Measurements from ENCODE around the gene NUBP2.

The NUBP2 gene

DNA sequence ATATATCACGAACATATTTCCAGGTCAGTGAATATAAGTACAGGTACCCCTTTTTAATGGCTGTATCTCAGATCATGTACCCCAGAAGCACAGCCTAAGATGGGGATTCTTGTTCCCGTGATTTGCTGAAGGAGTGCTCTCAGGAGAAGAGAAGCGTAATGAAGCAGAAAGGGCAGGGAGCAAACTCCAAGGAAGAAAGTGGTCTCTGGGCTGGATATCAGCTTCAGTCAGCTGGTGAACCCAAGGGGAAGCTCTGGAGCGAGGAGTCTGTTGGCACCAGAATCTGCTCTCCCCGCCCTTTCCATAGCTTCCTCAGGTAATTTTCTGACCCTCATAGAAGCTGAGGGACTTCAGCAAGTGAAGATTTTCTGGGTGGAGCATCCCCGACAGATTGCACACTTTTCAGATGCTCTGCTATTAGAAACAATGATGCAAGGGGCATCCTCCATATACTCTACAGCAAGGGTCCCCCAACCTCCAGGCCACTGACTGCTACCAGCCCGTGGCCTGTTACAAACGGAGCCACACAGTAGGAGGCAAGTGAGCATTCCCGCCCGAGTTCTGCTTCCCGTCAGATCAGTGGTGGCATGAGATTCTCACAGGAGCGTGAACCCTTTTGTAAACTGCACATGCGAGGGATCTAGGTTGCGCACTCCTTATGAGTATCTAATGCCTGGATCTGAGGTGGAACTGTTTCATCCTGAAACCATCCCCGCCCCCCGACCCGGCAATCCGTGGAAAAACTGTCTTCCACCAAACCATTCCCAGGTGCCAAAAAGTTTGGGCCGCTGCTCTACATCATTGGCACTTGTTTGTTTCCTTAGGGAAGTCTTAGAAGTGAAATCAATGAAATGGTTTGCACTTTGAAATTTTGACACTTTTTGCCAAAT lies 48.7 kb downstream of the NUBP2 start:
- Histone ChIP-seq H3K9me3 (ENCODE audit: insufficient read depth, low read depth, low read length) (no peaks in the 10 kb centered on the region), H3K4me3 (ENCODE audit: low read length, poor library complexity, severe bottlenecking) (no peak overlapping the region), H3F3A (ENCODE audit: low read depth) (no peaks in the 10 kb centered on the region), H4K20me1 (ENCODE audit: insufficient read depth, low read length, poor library complexity, severe bottlenecking) (no peaks in the 10 kb centered on the region), H3K79me2 (ENCODE audit: insufficient read depth, low read length) (peaks cover 22% of the 10 kb centered on the region), H2AFZ (ENCODE audit: low read length) (no peak overlapping the region), H3K4me2 (ENCODE audit: low read depth, low read length, poor library complexity, severe bottlenecking) (no peak overlapping the region), H3K9ac (ENCODE audit: low read depth, low read length, poor library complexity, severe bottlenecking) (no peak overlapping the region), H3K36me3 (ENCODE audit: insufficient read depth, low read length) (no peaks in the 10 kb centered on the region), H3K4me1 (ENCODE audit: insufficient read depth, low read length, poor library complexity, severe bottlenecking) (peaks cover 3% of the 10 kb centered on the region), H3K27me3 (ENCODE audit: insufficient read depth, low read length, poor library complexity, severe bottlenecking) (no peaks in the 10 kb centered on the region), H3K9me2 (replicated peaks; ENCODE audit: low read depth, low read length) (no peaks in the 10 kb centered on the region)
- TF ChIP-seq, protein P1, sequence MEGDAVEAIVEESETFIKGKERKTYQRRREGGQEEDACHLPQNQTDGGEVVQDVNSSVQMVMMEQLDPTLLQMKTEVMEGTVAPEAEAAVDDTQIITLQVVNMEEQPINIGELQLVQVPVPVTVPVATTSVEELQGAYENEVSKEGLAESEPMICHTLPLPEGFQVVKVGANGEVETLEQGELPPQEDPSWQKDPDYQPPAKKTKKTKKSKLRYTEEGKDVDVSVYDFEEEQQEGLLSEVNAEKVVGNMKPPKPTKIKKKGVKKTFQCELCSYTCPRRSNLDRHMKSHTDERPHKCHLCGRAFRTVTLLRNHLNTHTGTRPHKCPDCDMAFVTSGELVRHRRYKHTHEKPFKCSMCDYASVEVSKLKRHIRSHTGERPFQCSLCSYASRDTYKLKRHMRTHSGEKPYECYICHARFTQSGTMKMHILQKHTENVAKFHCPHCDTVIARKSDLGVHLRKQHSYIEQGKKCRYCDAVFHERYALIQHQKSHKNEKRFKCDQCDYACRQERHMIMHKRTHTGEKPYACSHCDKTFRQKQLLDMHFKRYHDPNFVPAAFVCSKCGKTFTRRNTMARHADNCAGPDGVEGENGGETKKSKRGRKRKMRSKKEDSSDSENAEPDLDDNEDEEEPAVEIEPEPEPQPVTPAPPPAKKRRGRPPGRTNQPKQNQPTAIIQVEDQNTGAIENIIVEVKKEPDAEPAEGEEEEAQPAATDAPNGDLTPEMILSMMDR (conservative IDR thresholded peaks at IDR 0.05; ENCODE audit: low read length) = no peak
- no peak for TF ChIP-seq EZH2phosphoT487 (IDR thresholded peaks at IDR 0.05; ENCODE audit: borderline replicate concordance)

DNA sequence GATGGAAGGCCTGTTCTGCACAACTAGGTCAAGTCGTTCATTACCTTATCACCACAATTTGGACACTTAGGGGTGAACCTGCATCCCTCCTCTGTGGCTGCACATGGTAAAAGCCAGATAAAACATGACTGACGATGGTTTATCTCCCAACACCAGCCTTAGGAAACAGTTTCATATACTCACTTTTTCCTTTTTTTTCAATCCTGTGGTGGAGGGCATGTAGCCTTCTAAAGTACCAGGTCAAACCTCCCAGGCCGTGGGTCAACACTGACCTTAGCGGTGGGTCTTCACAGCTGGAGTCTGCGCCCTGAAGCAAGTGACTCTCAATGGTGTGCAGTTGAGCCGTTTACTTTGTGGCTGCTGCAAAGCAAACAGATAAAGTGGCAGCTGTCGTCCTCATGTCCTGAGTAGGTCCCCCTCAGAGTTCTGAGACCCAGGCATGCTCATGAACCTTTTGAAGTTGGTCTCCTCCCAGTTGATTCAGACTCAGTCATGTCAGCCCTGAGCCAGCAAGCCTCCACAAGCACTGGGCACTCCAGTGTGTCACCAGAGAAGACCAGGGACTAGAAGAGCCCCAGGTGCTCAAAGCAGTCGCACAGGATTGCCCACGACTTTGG lies 50.2 kb downstream of the NUBP2 start:
- no peak overlapping the region for H3K9ac ChIP-seq (ENCODE audit: low read depth, low read length, poor library complexity, severe bottlenecking)
- H3F3A ChIP-seq (ENCODE audit: low read depth) = no peaks in the 10 kb centered on the region
- H4K20me1 ChIP-seq (ENCODE audit: insufficient read depth, low read length, poor library complexity, severe bottlenecking) = no peaks in the 10 kb centered on the region
- H3K27me3 ChIP-seq (ENCODE audit: insufficient read depth, low read length, poor library complexity, severe bottlenecking) = no peaks in the 10 kb centered on the region
- no peaks in the 10 kb centered on the region for H3K36me3 ChIP-seq (ENCODE audit: insufficient read depth, low read length)
- no peak overlapping the region for H3K4me2 ChIP-seq (ENCODE audit: low read depth, low read length, poor library complexity, severe bottlenecking)
- H3K4me3 ChIP-seq (ENCODE audit: low read length, poor library complexity, severe bottlenecking) = no peak overlapping the region
- H3K4me1 ChIP-seq (ENCODE audit: insufficient read depth, low read length, poor library complexity, severe bottlenecking) = peaks cover 3% of the 10 kb centered on the region
- H3K79me2 ChIP-seq (ENCODE audit: insufficient read depth, low read length) = peaks cover 13% of the 10 kb centered on the region; the same call in 1 of the 2 replicates
- H3K9me2 ChIP-seq (replicated peaks; ENCODE audit: low read depth, low read length) = no peaks in the 10 kb centered on the region
- H2AFZ ChIP-seq (ENCODE audit: low read length) = no peak overlapping the region
- TF ChIP-seq EZH2phosphoT487 (IDR thresholded peaks at IDR 0.05; ENCODE audit: borderline replicate concordance) = no peak
- TF ChIP-seq, protein P1 (conservative IDR thresholded peaks at IDR 0.05; ENCODE audit: low read length) = no peak
- no peaks in the 10 kb centered on the region for H3K9me3 ChIP-seq (ENCODE audit: insufficient read depth, low read depth, low read length)

DNA sequence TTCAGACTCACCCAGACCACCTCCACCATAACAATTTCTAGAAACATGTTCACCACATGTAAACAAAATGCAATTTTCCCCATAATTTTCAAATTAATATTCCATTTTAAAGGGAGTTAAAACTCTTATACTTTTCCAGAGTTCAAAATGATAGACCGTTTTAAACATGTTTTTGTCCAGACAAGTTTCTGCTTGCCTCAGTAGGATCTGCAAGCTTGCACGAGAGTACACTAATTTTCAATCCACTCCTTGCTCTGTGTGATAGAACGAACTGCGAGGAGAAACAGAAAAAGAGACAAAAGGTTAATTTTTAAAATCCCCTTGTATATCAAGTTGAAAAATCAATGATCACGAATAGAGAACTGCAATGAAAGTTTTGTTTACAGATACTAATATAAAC lies 51.3 kb downstream of the NUBP2 start:
- TF ChIP-seq, protein P1 (conservative IDR thresholded peaks at IDR 0.05; ENCODE audit: low read length) = no peak
- no peak for TF ChIP-seq EZH2phosphoT487 (IDR thresholded peaks at IDR 0.05; ENCODE audit: borderline replicate concordance)
- H3K4me2 ChIP-seq (ENCODE audit: low read depth, low read length, poor library complexity, severe bottlenecking) = no peak overlapping the region
- H3K9me2 ChIP-seq (replicated peaks; ENCODE audit: low read depth, low read length) = no peaks in the 10 kb centered on the region

More for the DNA sequence above, 51.3 kb downstream of the NUBP2 start:
- Histone ChIP-seq H2AFZ (ENCODE audit: low read length) (no peak overlapping the region), H3F3A (ENCODE audit: low read depth) (no peaks in the 10 kb centered on the region), H3K4me1 (ENCODE audit: insufficient read depth, low read length, poor library complexity, severe bottlenecking) (no peaks in the 10 kb centered on the region), H4K20me1 (ENCODE audit: insufficient read depth, low read length, poor library complexity, severe bottlenecking) (no peaks in the 10 kb centered on the region), H3K4me3 (ENCODE audit: low read length, poor library complexity, severe bottlenecking) (no peak overlapping the region), H3K36me3 (ENCODE audit: insufficient read depth, low read length) (no peaks in the 10 kb centered on the region), H3K79me2 (ENCODE audit: insufficient read depth, low read length) (peaks cover 2% of the 10 kb centered on the region; the same call in 1 of the 2 replicates), H3K9me3 (ENCODE audit: insufficient read depth, low read depth, low read length) (no peaks in the 10 kb centered on the region), H3K9ac (ENCODE audit: low read depth, low read length, poor library complexity, severe bottlenecking) (no peak overlapping the region), H3K27me3 (ENCODE audit: insufficient read depth, low read length, poor library complexity, severe bottlenecking) (no peaks in the 10 kb centered on the region)
